ENCODE data around the gene LIMCH1. TPM values are rescaled to one million over a fixed set of nuclear protein-coding genes. Genes with fewer than 3 reads are reported as not detected.

LIMCH1 gene
- total and polyA plus RNA-seq, 2 of the 8 experiments (the other 6 are each of a cell fraction or from before 2014, with no cell fraction given) = 2.7 to 3.0 TPM

DNA sequence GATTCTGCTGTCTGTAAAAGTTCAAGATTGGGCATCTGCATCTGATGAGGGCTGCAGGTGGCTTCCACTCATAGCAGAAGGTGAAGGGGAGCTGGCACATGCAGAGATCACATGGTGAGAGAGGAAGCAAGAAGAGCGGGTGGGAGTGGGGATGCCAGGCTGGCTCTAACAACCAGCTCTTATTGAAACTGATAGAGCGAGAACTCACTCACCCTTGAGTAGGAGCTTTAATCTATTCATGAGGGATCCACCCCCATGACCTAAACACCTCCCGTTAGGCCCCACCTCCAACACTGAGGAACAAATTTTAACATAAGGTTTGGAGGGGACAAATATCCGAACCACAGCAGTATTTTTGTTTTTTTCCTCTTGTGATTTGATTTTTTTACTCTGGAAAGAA is 164.8 kb downstream of the LIMCH1 start:
- Histone ChIP-seq H2BK15ac (ENCODE audit: low read length) (no peak overlapping the region), H4K8ac (ENCODE audit: extremely low read depth, insufficient read depth, low read length) (no peak overlapping the region), H3K56ac (replicated peaks; ENCODE audit: insufficient read length, low read depth, low read length) (no peak overlapping the region), H4K91ac (replicated peaks; ENCODE audit: insufficient read length, low read length) (no peak overlapping the region), H3K4me2 (ENCODE audit: insufficient read depth in 1 of 2, low read depth in 2 of 2, low read length in 2 of 2) (no peak overlapping the region), H3K79me2 (ENCODE audit: control insufficient read depth in 1 of 2, insufficient read depth in 2 of 2, low read length in 2 of 2) (no peaks in the 10 kb centered on the region), H2AFZ (ENCODE audit: low read length) (no peak overlapping the region), H3K79me1 (ENCODE audit: low read depth, low read length) (no peaks in the 10 kb centered on the region), H2AK5ac (ENCODE audit: low read depth, low read length) (no peak overlapping the region), H3K23ac (ENCODE audit: insufficient read length) (no peak overlapping the region), H3K4me3 (ENCODE audit: extremely low read depth in 1 of 4, insufficient read depth in 2 of 4, low read depth in 3 of 4, low read length in 4 of 4) (no peak overlapping the region), H3K36me3 (ENCODE audit: control insufficient read depth in 2 of 4, insufficient read depth in 4 of 4, low read length in 3 of 4) (no peaks in the 10 kb centered on the region), H3K27me3 (replicated peaks in 1 of 4; ENCODE audit: control insufficient read depth in 3 of 4, extremely low read depth in 1 of 4, insufficient read depth in 3 of 4, low read length in 3 of 4) (no peaks in the 10 kb centered on the region; a peak in 1 of 7 replicates), H3K9ac (replicated peaks in 1 of 4; ENCODE audit: extremely low read depth in 1 of 4, low read depth in 3 of 4, low read length in 3 of 4) (no peak overlapping the region), H3K23me2 (ENCODE audit: low read depth, low read length) (no peaks in the 10 kb centered on the region), H2BK120ac (replicated peaks; ENCODE audit: low read depth, low read length) (no peak overlapping the region), H3K4me1 (replicated peaks in 1 of 4; ENCODE audit: control insufficient read depth in 3 of 4, insufficient read depth in 4 of 4, low read length in 3 of 4) (no peaks in the 10 kb centered on the region), H3K9me3 (ENCODE audit: insufficient read depth in 2 of 2, low read depth in 1 of 2, low read length in 1 of 2) (no peaks in the 10 kb centered on the region), H3K14ac (ENCODE audit: insufficient read length) (no peak overlapping the region), H2BK20ac (ENCODE audit: low read length) (no peak overlapping the region), H4K5ac (ENCODE audit: insufficient read length, low read depth, low read length) (no peak overlapping the region), H3K27ac (ENCODE audit: low read depth, low read length) (no peak overlapping the region), H3K18ac (ENCODE audit: extremely low read depth, low read length) (no peak overlapping the region), H4K20me1 (replicated peaks in 1 of 2; ENCODE audit: control insufficient read depth in 1 of 2, insufficient read depth in 2 of 2, low read length in 2 of 2) (no peaks in the 10 kb centered on the region), H2BK12ac (ENCODE audit: low read depth, low read length) (no peak overlapping the region), H3K4ac (replicated peaks; ENCODE audit: insufficient read length, low read depth, low read length) (no peak overlapping the region), H2BK5ac (ENCODE audit: low read depth, low read length) (no peak overlapping the region)
- 82% methylated on average over 4 of the region's 4 CpGs; no CpG with 5 or more reads in 1 of the 2 experiments for WGBS, 2 experiments (ENCODE audit: extremely low coverage in 1 of 2, insufficient coverage in 1 of 2, insufficient read length in 1 of 2, insufficient replicate concordance in 2 of 2, low coverage in 1 of 2, low lambda C conversion rate in 2 of 2, missing lambda C conversion rate in 1 of 2)
- POLR2A ChIA-PET (ENCODE audit: partially characterized antibody) = interaction anchor here (0.7 kb wide), 1 partner anchor 109 kb away, joined by 3 read pairs; no protein-coding TSS in a partner anchor
- DNase-seq (ENCODE audit: low read depth in 1 of 2, low spot score in 2 of 2) (no peak), FAIRE-seq (no peak)
- CTCF ChIA-PET (ENCODE audit: partially characterized antibody) = interaction anchor here (0.6 to 3.6 kb wide), 5 partner anchors 10 to 185 kb away, joined by 3 to 20 read pairs (median 4); no protein-coding TSS in a partner anchor
- TF ChIP-seq SUZ12 (IDR thresholded peaks at IDR 0.05; ENCODE audit: low read length) = no peak
- no peak for TF ChIP-seq TAF7 (optimal IDR thresholded peaks at IDR 0.05; ENCODE audit: borderline replicate concordance, low read depth, low read length)
- no peak for TF ChIP-seq RFX5 (IDR thresholded peaks at IDR 0.05; ENCODE audit: borderline replicate concordance, low read depth, low read length)
- TF ChIP-seq HDAC6 (IDR thresholded peaks at IDR 0.05; ENCODE audit: low read depth, low read length) = no peak
